Effector CD4-positive, alpha-beta T cell (primary cell): ENCODE data around the gene MRGPRX2. TPM values are rescaled to one million over a fixed set of nuclear protein-coding genes. Genes with fewer than 3 reads are reported as not detected.

Source experiments
- DNase-seq: peaks from one replicate; pipeline ENCODE4 v3.0.0-alpha.2; 2020
- total RNA-seq: gene quantifications from one replicate; lab custom pipeline; 2026; lab: John Stamatoyannopoulos, UW

MRGPRX2 gene
- total RNA-seq = not detected

- no peak for DNase-seq
Observed at GRCh38 chr11:19060629-19061028, at the start of gene MRGPRX2. Gene MRGPRX2, minus strand, starts transcription at chr11:19060717. Its CDS starts 4,315 bp downstream, at chr11:19056402.

GRCh38 chr11:19110295-19110694 lies 49.8 kb upstream of the MRGPRX2 start:
- DNase-seq = no peak

GRCh38 chr11:19107125-19107524 lies 46.6 kb upstream of the MRGPRX2 start:
- no peak for DNase-seq

- no peak for DNase-seq
Observed at GRCh38 chr11:19105011-19105410, 44.5 kb upstream of the MRGPRX2 start.

- DNase-seq = no peak
Observed at GRCh38 chr11:19102521-19102900, 42.0 kb upstream of the MRGPRX2 start.

GRCh38 chr11:19101796-19102520 lies 41.4 kb upstream of the MRGPRX2 start:
- DNase-seq = no peak

- DNase-seq = no peak
Observed at GRCh38 chr11:19100885-19101284, 40.4 kb upstream of the MRGPRX2 start.

- no peak for DNase-seq
Observed at GRCh38 chr11:19099093-19099492, 38.6 kb upstream of the MRGPRX2 start.

GRCh38 chr11:19094859-19095258 lies 34.3 kb upstream of the MRGPRX2 start:
- DNase-seq = no peak

- DNase-seq = no peak
Observed at GRCh38 chr11:19093976-19094375, 33.5 kb upstream of the MRGPRX2 start.

- DNase-seq = no peak
Observed at GRCh38 chr11:19092850-19093249, 32.3 kb upstream of the MRGPRX2 start.

GRCh38 chr11:19092342-19092741 lies 31.8 kb upstream of the MRGPRX2 start:
- DNase-seq = no peak

GRCh38 chr11:19091366-19091765 lies 30.8 kb upstream of the MRGPRX2 start:
- no peak for DNase-seq

GRCh38 chr11:19089421-19089820 lies 28.9 kb upstream of the MRGPRX2 start:
- no peak for DNase-seq

- DNase-seq = no peak
Observed at GRCh38 chr11:19088791-19089190, 28.3 kb upstream of the MRGPRX2 start.

GRCh38 chr11:19087658-19088057 lies 27.1 kb upstream of the MRGPRX2 start:
- DNase-seq = no peak

GRCh38 chr11:19084661-19085315 lies 24.3 kb upstream of the MRGPRX2 start:
- DNase-seq = no peak

- no peak for DNase-seq
Observed at GRCh38 chr11:19083166-19083565, 22.6 kb upstream of the MRGPRX2 start.

GRCh38 chr11:19080579-19080993 lies 20.1 kb upstream of the MRGPRX2 start:
- DNase-seq = no peak

GRCh38 chr11:19079643-19080440 lies 19.3 kb upstream of the MRGPRX2 start:
- no peak for DNase-seq

- DNase-seq = no peak
Observed at GRCh38 chr11:19077965-19078364, 17.4 kb upstream of the MRGPRX2 start.

- DNase-seq = peak; percentile 37
Observed at GRCh38 chr11:19076744-19077589, 16.4 kb upstream of the MRGPRX2 start.

- no peak for DNase-seq
Observed at GRCh38 chr11:19075636-19076035, 15.1 kb upstream of the MRGPRX2 start.
